Astrocyte (in vitro differentiated cells and primary cell): ENCODE results near the gene EPHB4.

Experiments used
- EZH2 ChIP-seq: IDR thresholded peaks from 2 replicates; pipeline ENCODE4 v1.6.1; 2012; ENCODE audit warnings: mild to moderate bottlenecking, low read length, inconsistent platforms; ENCODE audit not compliant: insufficient read depth
- TF ChIP-seq, protein P1 (sequence below): IDR thresholded peaks from 2 replicates; pipeline ENCODE4 v1.5.1; 2011; ENCODE audit warnings: low read depth, mild to moderate bottlenecking, inconsistent platforms, low read length, moderate library complexity; ENCODE audit not compliant: insufficient read depth

DNA sequence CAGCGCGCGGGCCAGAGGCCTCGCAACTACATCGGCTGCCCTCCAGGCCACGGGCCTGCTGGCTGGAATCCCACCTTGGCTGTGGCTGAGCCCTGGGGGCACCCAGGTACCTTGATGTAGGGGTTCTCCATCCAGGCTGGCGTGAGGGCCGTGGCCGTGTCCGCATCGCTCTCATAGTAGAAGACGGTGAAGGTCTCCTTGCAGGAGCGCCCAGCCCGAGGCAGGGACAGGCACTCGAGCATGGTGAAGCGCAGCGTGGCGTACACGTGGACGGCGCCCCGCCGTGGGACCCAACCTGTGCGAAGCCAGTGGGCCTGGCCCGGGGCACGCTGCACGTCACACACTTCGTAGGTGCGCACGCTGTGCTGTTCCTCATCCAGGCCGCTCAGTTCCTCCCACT is 3.8 kb downstream of the EPHB4 start:
- TF ChIP-seq, protein P1, sequence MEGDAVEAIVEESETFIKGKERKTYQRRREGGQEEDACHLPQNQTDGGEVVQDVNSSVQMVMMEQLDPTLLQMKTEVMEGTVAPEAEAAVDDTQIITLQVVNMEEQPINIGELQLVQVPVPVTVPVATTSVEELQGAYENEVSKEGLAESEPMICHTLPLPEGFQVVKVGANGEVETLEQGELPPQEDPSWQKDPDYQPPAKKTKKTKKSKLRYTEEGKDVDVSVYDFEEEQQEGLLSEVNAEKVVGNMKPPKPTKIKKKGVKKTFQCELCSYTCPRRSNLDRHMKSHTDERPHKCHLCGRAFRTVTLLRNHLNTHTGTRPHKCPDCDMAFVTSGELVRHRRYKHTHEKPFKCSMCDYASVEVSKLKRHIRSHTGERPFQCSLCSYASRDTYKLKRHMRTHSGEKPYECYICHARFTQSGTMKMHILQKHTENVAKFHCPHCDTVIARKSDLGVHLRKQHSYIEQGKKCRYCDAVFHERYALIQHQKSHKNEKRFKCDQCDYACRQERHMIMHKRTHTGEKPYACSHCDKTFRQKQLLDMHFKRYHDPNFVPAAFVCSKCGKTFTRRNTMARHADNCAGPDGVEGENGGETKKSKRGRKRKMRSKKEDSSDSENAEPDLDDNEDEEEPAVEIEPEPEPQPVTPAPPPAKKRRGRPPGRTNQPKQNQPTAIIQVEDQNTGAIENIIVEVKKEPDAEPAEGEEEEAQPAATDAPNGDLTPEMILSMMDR = no peak
- TF ChIP-seq EZH2 = no peak
